Kidney epithelial cell (primary cell): ENCODE measurements around the gene PPP1R12B. TPM values are rescaled to one million over a fixed set of nuclear protein-coding genes. Genes with fewer than 3 reads are reported as not detected.
"Not testable (repeated sequence)": the region's sequence is repeated elsewhere in the genome, so short reads cannot be mapped to it uniquely, and the experiment has no call there.

Source experiments
- DNase-seq: peaks from one replicate; pipeline ENCODE4 v3.0.0-alpha.2; 2010; ENCODE audit warnings: low read depth
- H3K27me3 ChIP-seq: 2 replicates; pipeline ENCODE4 v1.6.0; 2011; ENCODE audit warnings: low read length; ENCODE audit not compliant: control insufficient read depth, insufficient read depth
- H3K36me3 ChIP-seq: 2 replicates; pipeline ENCODE4 v1.5.1; 2011; ENCODE audit warnings: low read length; ENCODE audit not compliant: control insufficient read depth, insufficient read depth
- H3K4me3 ChIP-seq: 2 replicates; pipeline ENCODE4 v1.5.1; 2011; ENCODE audit warnings: low read depth, mild to moderate bottlenecking, control low read depth, low read length
- CTCF ChIP-seq: IDR thresholded peaks from 2 replicates; pipeline ENCODE4 v1.5.1; 2011; ENCODE audit warnings: mild to moderate bottlenecking, moderate library complexity, low read length, control low read depth, inconsistent platforms; ENCODE audit not compliant: insufficient read depth, poor library complexity, severe bottlenecking
- total RNA-seq: library from RNA; depleted of rRNA; stranded (reverse); fragments of >200 nt; gene quantifications from 2 replicates; pipeline ENCODE4 v1.2.3, GENCODE V29; 2015

PPP1R12B gene
- total RNA-seq, 1 donor from 2014 or later, result 6.8 TPM

- H3K27me3 ChIP-seq, H3K4me3 ChIP-seq, DNase-seq, H3K36me3 ChIP-seq: not testable (repeated sequence)
Measured at GRCh38 chr1:202469123-202469522, 120.6 kb downstream of the PPP1R12B start.

GRCh38 chr1:202471246-202471645 lies 122.7 kb downstream of the PPP1R12B start:
- no peak overlapping the region for H3K4me3 ChIP-seq
- DNase-seq, result no peak
- TF ChIP-seq CTCF, result no peak
- H3K36me3 ChIP-seq, result no peaks in the 10 kb centered on the region
- H3K27me3 ChIP-seq, result no peaks in the 10 kb centered on the region

- not testable (repeated sequence) for H3K4me3 ChIP-seq, H3K27me3 ChIP-seq, DNase-seq, H3K36me3 ChIP-seq
Measured at GRCh38 chr1:202472347-202473124, 124.0 kb downstream of the PPP1R12B start.

- H3K27me3 ChIP-seq, DNase-seq, H3K4me3 ChIP-seq, H3K36me3 ChIP-seq: not testable (repeated sequence)
Measured at GRCh38 chr1:202473266-202474045, 125.0 kb downstream of the PPP1R12B start.

- DNase-seq, H3K36me3 ChIP-seq, H3K27me3 ChIP-seq, H3K4me3 ChIP-seq: not testable (repeated sequence)
Measured at GRCh38 chr1:202479661-202480060, 131.2 kb downstream of the PPP1R12B start.

- not testable (repeated sequence) for H3K4me3 ChIP-seq, DNase-seq, H3K27me3 ChIP-seq, H3K36me3 ChIP-seq
Measured at GRCh38 chr1:202480640-202481039, 132.1 kb downstream of the PPP1R12B start.

GRCh38 chr1:202483362-202483761 lies 134.9 kb downstream of the PPP1R12B start:
- not testable (repeated sequence) for H3K36me3 ChIP-seq, H3K27me3 ChIP-seq, H3K4me3 ChIP-seq
- DNase-seq, result peak; percentile 42

- not testable (repeated sequence) for H3K4me3 ChIP-seq, DNase-seq, H3K36me3 ChIP-seq, H3K27me3 ChIP-seq
Measured at GRCh38 chr1:202484032-202484431, 135.5 kb downstream of the PPP1R12B start.

GRCh38 chr1:202484820-202485219 lies 136.3 kb downstream of the PPP1R12B start:
- H3K27me3 ChIP-seq, H3K4me3 ChIP-seq, DNase-seq, H3K36me3 ChIP-seq: not testable (repeated sequence)

GRCh38 chr1:202488178-202488649 lies 139.7 kb downstream of the PPP1R12B start:
- H3K27me3 ChIP-seq, DNase-seq, H3K36me3 ChIP-seq, H3K4me3 ChIP-seq: not testable (repeated sequence)

- DNase-seq, H3K36me3 ChIP-seq, H3K4me3 ChIP-seq, H3K27me3 ChIP-seq: not testable (repeated sequence)
Measured at GRCh38 chr1:202489101-202489500, 140.6 kb downstream of the PPP1R12B start.

GRCh38 chr1:202493112-202493511 lies 144.6 kb downstream of the PPP1R12B start:
- not testable (repeated sequence) for H3K4me3 ChIP-seq, DNase-seq, H3K27me3 ChIP-seq, H3K36me3 ChIP-seq
